Measurements from ENCODE around the gene STRA8. TPM values are rescaled to one million over a fixed set of nuclear protein-coding genes. Genes with fewer than 3 reads are reported as not detected.

The STRA8 gene
- total and polyA plus RNA-seq, 2 of the 13 experiments (the other 11 are each of a cell fraction or from before 2014, with no cell fraction given), result not detected

GRCh38 chr7:135234727-135235126, 1.1 kb downstream of the STRA8 start (continued):
- TF ChIP-seq, protein P1, sequence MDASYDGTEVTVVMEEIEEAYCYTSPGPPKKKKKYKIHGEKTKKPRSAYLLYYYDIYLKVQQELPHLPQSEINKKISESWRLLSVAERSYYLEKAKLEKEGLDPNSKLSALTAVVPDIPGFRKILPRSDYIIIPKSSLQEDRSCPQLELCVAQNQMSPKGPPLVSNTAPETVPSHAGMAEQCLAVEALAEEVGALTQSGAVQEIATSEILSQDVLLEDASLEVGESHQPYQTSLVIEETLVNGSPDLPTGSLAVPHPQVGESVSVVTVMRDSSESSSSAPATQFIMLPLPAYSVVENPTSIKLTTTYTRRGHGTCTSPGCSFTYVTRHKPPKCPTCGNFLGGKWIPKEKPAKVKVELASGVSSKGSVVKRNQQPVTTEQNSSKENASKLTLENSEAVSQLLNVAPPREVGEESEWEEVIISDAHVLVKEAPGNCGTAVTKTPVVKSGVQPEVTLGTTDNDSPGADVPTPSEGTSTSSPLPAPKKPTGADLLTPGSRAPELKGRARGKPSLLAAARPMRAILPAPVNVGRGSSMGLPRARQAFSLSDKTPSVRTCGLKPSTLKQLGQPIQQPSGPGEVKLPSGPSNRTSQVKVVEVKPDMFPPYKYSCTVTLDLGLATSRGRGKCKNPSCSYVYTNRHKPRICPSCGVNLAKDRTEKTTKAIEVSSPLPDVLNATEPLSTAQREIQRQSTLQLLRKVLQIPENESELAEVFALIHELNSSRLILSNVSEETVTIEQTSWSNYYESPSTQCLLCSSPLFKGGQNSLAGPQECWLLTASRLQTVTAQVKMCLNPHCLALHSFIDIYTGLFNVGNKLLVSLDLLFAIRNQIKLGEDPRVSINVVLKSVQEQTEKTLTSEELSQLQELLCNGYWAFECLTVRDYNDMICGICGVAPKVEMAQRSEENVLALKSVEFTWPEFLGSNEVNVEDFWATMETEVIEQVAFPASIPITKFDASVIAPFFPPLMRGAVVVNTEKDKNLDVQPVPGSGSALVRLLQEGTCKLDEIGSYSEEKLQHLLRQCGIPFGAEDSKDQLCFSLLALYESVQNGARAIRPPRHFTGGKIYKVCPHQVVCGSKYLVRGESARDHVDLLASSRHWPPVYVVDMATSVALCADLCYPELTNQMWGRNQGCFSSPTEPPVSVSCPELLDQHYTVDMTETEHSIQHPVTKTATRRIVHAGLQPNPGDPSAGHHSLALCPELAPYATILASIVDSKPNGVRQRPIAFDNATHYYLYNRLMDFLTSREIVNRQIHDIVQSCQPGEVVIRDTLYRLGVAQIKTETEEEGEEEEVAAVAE (CRISPR knock-in tag; IDR thresholded peaks at IDR 0.05; ENCODE audit: borderline replicate concordance), result no peak
- TF ChIP-seq MYNN (CRISPR knock-in tag; IDR thresholded peaks at IDR 0.05; ENCODE audit: low read depth), result no peak
- no peak for TF ChIP-seq ATRX (CRISPR knock-in tag; IDR thresholded peaks at IDR 0.05; ENCODE audit: borderline replicate concordance)
- no peak for TF ChIP-seq JARID2 (CRISPR knock-in tag; IDR thresholded peaks at IDR 0.05; ENCODE audit: insufficient replicate concordance)
- TF ChIP-seq EEA1 (CRISPR knock-in tag; IDR thresholded peaks at IDR 0.05; ENCODE audit: borderline replicate concordance), result no peak
- TF ChIP-seq ZNF761 (CRISPR knock-in tag; conservative IDR thresholded peaks at IDR 0.05), result no peak
- TF ChIP-seq HOXA3 (CRISPR knock-in tag; IDR thresholded peaks at IDR 0.05), result no peak
- TF ChIP-seq U2AF1 (optimal IDR thresholded peaks at IDR 0.05; ENCODE audit: low read depth, low read length), result no peak
- no peak for TF ChIP-seq ZIK1 (CRISPR knock-in tag; IDR thresholded peaks at IDR 0.05; ENCODE audit: borderline replicate concordance, low read depth)
- no peak for TF ChIP-seq E2F1 (CRISPR knock-in tag; IDR thresholded peaks at IDR 0.05)
- TF ChIP-seq ARHGAP35 (CRISPR knock-in tag; IDR thresholded peaks at IDR 0.05; ENCODE audit: borderline replicate concordance), result no peak
- no peak for TF ChIP-seq ZNF563 (CRISPR knock-in tag; IDR thresholded peaks at IDR 0.05)
- TF ChIP-seq ZNF468 (CRISPR knock-in tag; IDR thresholded peaks at IDR 0.05), result no peak
- peak; percentile 68; the same call in 1 of the 2 replicates for TF ChIP-seq POGZ (CRISPR knock-in tag; IDR thresholded peaks at IDR 0.05)
- no peak for TF ChIP-seq ZNF547 (CRISPR knock-in tag; IDR thresholded peaks at IDR 0.05)
- no peak for TF ChIP-seq ZBTB21 (CRISPR knock-in tag; IDR thresholded peaks at IDR 0.05)
- TF ChIP-seq NFIC (IDR thresholded peaks at IDR 0.05; ENCODE audit: low read length), result no peak
- no peak for TF ChIP-seq PPARG (CRISPR knock-in tag; conservative IDR thresholded peaks at IDR 0.05)
- no peak for TF ChIP-seq ZNF280B (CRISPR knock-in tag; IDR thresholded peaks at IDR 0.05; ENCODE audit: borderline replicate concordance)
- no peak for TF ChIP-seq HNRNPL (IDR thresholded peaks at IDR 0.05; ENCODE audit: low read depth, low read length)
- TF ChIP-seq ZNF577 (CRISPR knock-in tag; IDR thresholded peaks at IDR 0.05; ENCODE audit: borderline replicate concordance, low read depth), result no peak
- TF ChIP-seq, protein P2, sequence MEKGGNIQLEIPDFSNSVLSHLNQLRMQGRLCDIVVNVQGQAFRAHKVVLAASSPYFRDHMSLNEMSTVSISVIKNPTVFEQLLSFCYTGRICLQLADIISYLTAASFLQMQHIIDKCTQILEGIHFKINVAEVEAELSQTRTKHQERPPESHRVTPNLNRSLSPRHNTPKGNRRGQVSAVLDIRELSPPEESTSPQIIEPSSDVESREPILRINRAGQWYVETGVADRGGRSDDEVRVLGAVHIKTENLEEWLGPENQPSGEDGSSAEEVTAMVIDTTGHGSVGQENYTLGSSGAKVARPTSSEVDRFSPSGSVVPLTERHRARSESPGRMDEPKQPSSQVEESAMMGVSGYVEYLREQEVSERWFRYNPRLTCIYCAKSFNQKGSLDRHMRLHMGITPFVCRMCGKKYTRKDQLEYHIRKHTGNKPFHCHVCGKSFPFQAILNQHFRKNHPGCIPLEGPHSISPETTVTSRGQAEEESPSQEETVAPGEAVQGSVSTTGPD (CRISPR knock-in tag; IDR thresholded peaks at IDR 0.05), result no peak
- TF ChIP-seq SOX6 (IDR thresholded peaks at IDR 0.05), result no peak
- peak; percentile 80 for TF ChIP-seq SOX6 (CRISPR knock-in tag; IDR thresholded peaks at IDR 0.05)
